ENCODE results near the gene EYA3. TPM values are rescaled to one million over a fixed set of nuclear protein-coding genes. Genes with fewer than 3 reads are reported as not detected.

Gene EYA3
- polyA plus RNA-seq, 1 donor, result 16.5 TPM

GRCh38 chr1:28113242-28113572, 24.8 kb upstream of the EYA3 start:
- no peak for DNase-seq (ENCODE audit: low read depth)

GRCh38 chr1:28112388-28113241, 24.2 kb upstream of the EYA3 start:
- DNase-seq (ENCODE audit: low read depth), result no peak

- no peak for DNase-seq (ENCODE audit: low read depth)
Observed at GRCh38 chr1:28111157-28111556, 22.7 kb upstream of the EYA3 start.

GRCh38 chr1:28110555-28110954, 22.1 kb upstream of the EYA3 start:
- DNase-seq (ENCODE audit: low read depth), result no peak

- no peak for DNase-seq (ENCODE audit: low read depth)
Observed at GRCh38 chr1:28109639-28110038, 21.2 kb upstream of the EYA3 start.

- no peak for DNase-seq (ENCODE audit: low read depth)
Observed at GRCh38 chr1:28108001-28108400, 19.6 kb upstream of the EYA3 start.

GRCh38 chr1:28104866-28105467, 16.6 kb upstream of the EYA3 start:
- DNase-seq (ENCODE audit: low read depth), result no peak

GRCh38 chr1:28102189-28102588, 13.8 kb upstream of the EYA3 start:
- no peak for DNase-seq (ENCODE audit: low read depth)

- DNase-seq (ENCODE audit: low read depth), result no peak
Observed at GRCh38 chr1:28099050-28099769, 10.8 kb upstream of the EYA3 start.

- DNase-seq (ENCODE audit: low read depth), result no peak
Observed at GRCh38 chr1:28097100-28097472, 8.7 kb upstream of the EYA3 start.

- no peak for DNase-seq (ENCODE audit: low read depth)
Observed at GRCh38 chr1:28096210-28097099, 8.0 kb upstream of the EYA3 start.

GRCh38 chr1:28091043-28091781, 2.8 kb upstream of the EYA3 start:
- no peak for DNase-seq (ENCODE audit: low read depth)

- no peak for DNase-seq (ENCODE audit: low read depth)
Observed at GRCh38 chr1:28087614-28088167, 719 bp downstream of the EYA3 start.

GRCh38 chr1:28086651-28087050, 1.8 kb downstream of the EYA3 start:
- no peak for DNase-seq (ENCODE audit: low read depth)

GRCh38 chr1:28085129-28085528, 3.3 kb downstream of the EYA3 start:
- no peak for DNase-seq (ENCODE audit: low read depth)

- no peak for DNase-seq (ENCODE audit: low read depth)
Observed at GRCh38 chr1:28083876-28084275, 4.5 kb downstream of the EYA3 start.

- no peak for DNase-seq (ENCODE audit: low read depth)
Observed at GRCh38 chr1:28078680-28079626, 9.5 kb downstream of the EYA3 start.

- DNase-seq (ENCODE audit: low read depth), result no peak
Observed at GRCh38 chr1:28078262-28078661, 10.1 kb downstream of the EYA3 start.

- DNase-seq (ENCODE audit: low read depth), result no peak
Observed at GRCh38 chr1:28074892-28075511, 13.4 kb downstream of the EYA3 start.
